HepG2 (cell line): Measurements from ENCODE around the gene MKRN2OS. TPM values are rescaled to one million over a fixed set of nuclear protein-coding genes. Genes with fewer than 3 reads are reported as not detected.

Source experiments
- EP300 ChIP-seq, 3 experiments: sonication (generic) in 1 of 3; formaldehyde crosslinking in 1 of 3; IDR thresholded peaks; 2 replicates each; pipeline versions ENCODE4 v1.5.1 to v1.6.1; 2011 to 2020; ENCODE audit warnings: low read depth in 2 of 3, low read length in 2 of 3, borderline replicate concordance in 1 of 3, improper control_type of control experiment in 1 of 3, mild to moderate bottlenecking in 1 of 3, missing genetic modification reagents in 1 of 3, moderate library complexity in 1 of 3
- GRHL1 ChIP-seq: sonication (generic); formaldehyde crosslinking; conservative IDR thresholded peaks from 2 replicates; pipeline ENCODE4 v1.8.0; 2022; ENCODE audit warnings: missing genetic modification reagents
- HNRNPL ChIP-seq: fragments of 200-400 bp; formaldehyde crosslinking; IDR thresholded peaks from 2 replicates; pipeline ENCODE4 v1.6.1; 2017; ENCODE audit warnings: mild to moderate bottlenecking, low read depth, low read length
- ZNF160 ChIP-seq: sonication (generic); formaldehyde crosslinking; IDR thresholded peaks from 2 replicates; pipeline ENCODE4 v1.8.0; 2022; ENCODE audit warnings: mild to moderate bottlenecking, inconsistent platforms, missing genetic modification reagents
- ZNF512B ChIP-seq: sonication (generic); formaldehyde crosslinking; IDR thresholded peaks from 2 replicates; pipeline ENCODE4 v1.5.1; 2020; ENCODE audit warnings: missing genetic modification reagents, mild to moderate bottlenecking, borderline replicate concordance
- polyA plus RNA-seq, 8 experiments: library from polyadenylated mRNA; depleted of rRNA in 3 of 8; stranded (reverse) in 7 of 8; unstranded in 1 of 8; fragments of >200 nt; fragmentation: Illumina TruSeq in 4 of 8; extraction: Trizol in 4 of 8; gene quantifications; 2 replicates each; pipeline versions ENCODE4 v1.2.1 to v1.2.3, GENCODE V29; 2011 to 2016; ENCODE audit warnings: low read depth in 4 of 8, missing spikeins in 1 of 8, mixed read lengths in 1 of 8; ENCODE audit not compliant: insufficient read depth in 1 of 8
- total RNA-seq, 5 experiments: library from RNA; depleted of rRNA; stranded (reverse); fragments of >200 nt; fragmentation: Illumina TruSeq; extraction: Trizol; gene quantifications; 2 replicates each; pipeline ENCODE4 v1.2.3, GENCODE V29; 2016; ENCODE audit warnings: low read depth in 1 of 5
- TF ChIP-seq, protein P1 (sequence below): sonication (generic); formaldehyde crosslinking; IDR thresholded peaks from 2 replicates; pipeline ENCODE4 v1.5.1; 2020; ENCODE audit warnings: missing genetic modification reagents, mild to moderate bottlenecking, borderline replicate concordance
- TF ChIP-seq, protein P2 (sequence below): sonication (generic); formaldehyde crosslinking; conservative IDR thresholded peaks from 2 replicates; pipeline ENCODE4 v1.4.0; 2020; ENCODE audit warnings: missing genetic modification reagents
- TF ChIP-seq, protein P3 (sequence below): sonication (generic); formaldehyde crosslinking; IDR thresholded peaks from 2 replicates; pipeline ENCODE4 v1.4.0; 2020; ENCODE audit warnings: missing genetic modification reagents
- TF ChIP-seq, protein P4 (sequence below): sonication (generic); formaldehyde crosslinking; IDR thresholded peaks from 2 replicates; pipeline ENCODE4 v1.8.0; 2023; ENCODE audit warnings: mild to moderate bottlenecking, missing genetic modification reagents
- TF ChIP-seq, protein P5 (sequence below), 2 experiments: sonication (generic) in 1 of 2; formaldehyde crosslinking in 1 of 2; IDR thresholded peaks; 2 replicates each; pipeline versions ENCODE4 v1.4.0 to v1.6.1; 2018 to 2020; ENCODE audit warnings: missing genetic modification reagents in 2 of 2, borderline replicate concordance in 1 of 2, low read depth in 1 of 2, mild to moderate bottlenecking in 1 of 2, missing biosample characterization in 1 of 2

Gene MKRN2OS
- total and polyA plus RNA-seq, 2 of the 13 experiments (the other 11 are each of a cell fraction or from before 2014, with no cell fraction given), result not detected

- TF ChIP-seq HNRNPL (peak; percentile 94), GRHL1 (no peak), ZNF512B (no peak), EP300 (IDR thresholded peaks at IDR 0.05; ENCODE audit: low read depth in 2 of 2, low read length in 2 of 2) (peak in 1 of 2 experiments; percentile 56; a peak in 2 of 4 replicates), EP300 (CRISPR knock-in tag; IDR thresholded peaks at IDR 0.05; ENCODE audit: borderline replicate concordance) (no peak), ZNF160 (CRISPR knock-in tag) (peak; percentile 70)
- TF ChIP-seq, protein P1, sequence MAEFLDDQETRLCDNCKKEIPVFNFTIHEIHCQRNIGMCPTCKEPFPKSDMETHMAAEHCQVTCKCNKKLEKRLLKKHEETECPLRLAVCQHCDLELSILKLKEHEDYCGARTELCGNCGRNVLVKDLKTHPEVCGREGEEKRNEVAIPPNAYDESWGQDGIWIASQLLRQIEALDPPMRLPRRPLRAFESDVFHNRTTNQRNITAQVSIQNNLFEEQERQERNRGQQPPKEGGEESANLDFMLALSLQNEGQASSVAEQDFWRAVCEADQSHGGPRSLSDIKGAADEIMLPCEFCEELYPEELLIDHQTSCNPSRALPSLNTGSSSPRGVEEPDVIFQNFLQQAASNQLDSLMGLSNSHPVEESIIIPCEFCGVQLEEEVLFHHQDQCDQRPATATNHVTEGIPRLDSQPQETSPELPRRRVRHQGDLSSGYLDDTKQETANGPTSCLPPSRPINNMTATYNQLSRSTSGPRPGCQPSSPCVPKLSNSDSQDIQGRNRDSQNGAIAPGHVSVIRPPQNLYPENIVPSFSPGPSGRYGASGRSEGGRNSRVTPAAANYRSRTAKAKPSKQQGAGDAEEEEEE, result no peak
- TF ChIP-seq, protein P2, sequence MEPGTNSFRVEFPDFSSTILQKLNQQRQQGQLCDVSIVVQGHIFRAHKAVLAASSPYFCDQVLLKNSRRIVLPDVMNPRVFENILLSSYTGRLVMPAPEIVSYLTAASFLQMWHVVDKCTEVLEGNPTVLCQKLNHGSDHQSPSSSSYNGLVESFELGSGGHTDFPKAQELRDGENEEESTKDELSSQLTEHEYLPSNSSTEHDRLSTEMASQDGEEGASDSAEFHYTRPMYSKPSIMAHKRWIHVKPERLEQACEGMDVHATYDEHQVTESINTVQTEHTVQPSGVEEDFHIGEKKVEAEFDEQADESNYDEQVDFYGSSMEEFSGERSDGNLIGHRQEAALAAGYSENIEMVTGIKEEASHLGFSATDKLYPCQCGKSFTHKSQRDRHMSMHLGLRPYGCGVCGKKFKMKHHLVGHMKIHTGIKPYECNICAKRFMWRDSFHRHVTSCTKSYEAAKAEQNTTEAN, result 0 out of 2 replicates have a peak, but pooled peaks have one; percentile 22
- TF ChIP-seq, protein P3, sequence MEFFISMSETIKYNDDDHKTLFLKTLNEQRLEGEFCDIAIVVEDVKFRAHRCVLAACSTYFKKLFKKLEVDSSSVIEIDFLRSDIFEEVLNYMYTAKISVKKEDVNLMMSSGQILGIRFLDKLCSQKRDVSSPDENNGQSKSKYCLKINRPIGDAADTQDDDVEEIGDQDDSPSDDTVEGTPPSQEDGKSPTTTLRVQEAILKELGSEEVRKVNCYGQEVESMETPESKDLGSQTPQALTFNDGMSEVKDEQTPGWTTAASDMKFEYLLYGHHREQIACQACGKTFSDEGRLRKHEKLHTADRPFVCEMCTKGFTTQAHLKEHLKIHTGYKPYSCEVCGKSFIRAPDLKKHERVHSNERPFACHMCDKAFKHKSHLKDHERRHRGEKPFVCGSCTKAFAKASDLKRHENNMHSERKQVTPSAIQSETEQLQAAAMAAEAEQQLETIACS (CRISPR knock-in tag), result peak; percentile 34; the same call in 1 of the 2 replicates
- TF ChIP-seq, protein P4, sequence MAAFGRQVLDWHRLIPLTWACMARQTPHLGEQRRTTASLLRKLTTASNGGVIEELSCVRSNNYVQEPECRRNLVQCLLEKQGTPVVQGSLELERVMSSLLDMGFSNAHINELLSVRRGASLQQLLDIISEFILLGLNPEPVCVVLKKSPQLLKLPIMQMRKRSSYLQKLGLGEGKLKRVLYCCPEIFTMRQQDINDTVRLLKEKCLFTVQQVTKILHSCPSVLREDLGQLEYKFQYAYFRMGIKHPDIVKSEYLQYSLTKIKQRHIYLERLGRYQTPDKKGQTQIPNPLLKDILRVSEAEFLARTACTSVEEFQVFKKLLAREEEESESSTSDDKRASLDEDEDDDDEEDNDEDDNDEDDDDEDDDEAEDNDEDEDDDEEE (CRISPR knock-in tag), result no peak; the same call in 1 of the 2 replicates
- TF ChIP-seq, protein P5, sequence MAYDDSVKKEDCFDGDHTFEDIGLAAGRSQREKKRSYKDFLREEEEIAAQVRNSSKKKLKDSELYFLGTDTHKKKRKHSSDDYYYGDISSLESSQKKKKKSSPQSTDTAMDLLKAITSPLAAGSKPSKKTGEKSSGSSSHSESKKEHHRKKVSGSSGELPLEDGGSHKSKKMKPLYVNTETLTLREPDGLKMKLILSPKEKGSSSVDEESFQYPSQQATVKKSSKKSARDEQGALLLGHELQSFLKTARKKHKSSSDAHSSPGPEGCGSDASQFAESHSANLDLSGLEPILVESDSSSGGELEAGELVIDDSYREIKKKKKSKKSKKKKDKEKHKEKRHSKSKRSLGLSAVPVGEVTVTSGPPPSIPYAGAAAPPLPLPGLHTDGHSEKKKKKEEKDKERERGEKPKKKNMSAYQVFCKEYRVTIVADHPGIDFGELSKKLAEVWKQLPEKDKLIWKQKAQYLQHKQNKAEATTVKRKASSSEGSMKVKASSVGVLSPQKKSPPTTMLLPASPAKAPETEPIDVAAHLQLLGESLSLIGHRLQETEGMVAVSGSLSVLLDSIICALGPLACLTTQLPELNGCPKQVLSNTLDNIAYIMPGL (CRISPR knock-in tag; IDR thresholded peaks at IDR 0.05; ENCODE audit: borderline replicate concordance in 1 of 2, low read depth in 1 of 2), result peak; percentile 66 to 86
Observed at GRCh38 chr3:12556690-12557472, 11.6 kb upstream of the MKRN2OS start, which contains the start of gene MKRN2 (continued).
